Activated naive CD8-positive, alpha-beta T cell treated with anti-CD3 and anti-CD28 coated beads, Interleukin-2, amount 10 ng/mL, durations not matched to agents 7 days and 5 days (primary cell): ENCODE data around the gene ZBTB47. TPM values are rescaled to one million over a fixed set of nuclear protein-coding genes. Genes with fewer than 3 reads are reported as not detected.

ENCODE experiments used
- ATAC-seq: fragments of 150-1000 bp; cut with Tn5 transposase; one replicate; pipeline ENCODE4 v1.10.0; 2021; ENCODE audit warnings: low read depth, moderate library complexity
- POLR2A ChIA-PET: fragments of 350-600 bp; sonication (Branson Sonifier 250); formaldehyde crosslinking; loops from one replicate; lab custom pipeline; 2021; ENCODE audit warnings: antibody characterized with exemption; lab: Charles Lee
- DNase-seq: peaks from one replicate; pipeline ENCODE4 v3.0.0; 2021
- H3K27ac Mint-ChIP-seq: one replicate; pipeline ENCODE4 v1.8.0; 2022; ENCODE audit warnings: mild to moderate bottlenecking, mixed read lengths
- H3K27me3 Mint-ChIP-seq: one replicate; pipeline ENCODE4 v1.8.0; 2022; ENCODE audit warnings: mild to moderate bottlenecking, moderate library complexity, mixed read lengths
- H3K36me3 Mint-ChIP-seq: one replicate; pipeline ENCODE4 v1.8.0; 2021; ENCODE audit warnings: mild to moderate bottlenecking, mixed read lengths
- H3K4me1 Mint-ChIP-seq: one replicate; pipeline ENCODE4 v1.8.0; 2021; ENCODE audit warnings: mixed read lengths
- H3K4me3 Mint-ChIP-seq: one replicate; pipeline ENCODE4 v1.8.0; 2022; ENCODE audit warnings: mild to moderate bottlenecking, moderate library complexity, mixed read lengths
- H3K9me3 Mint-ChIP-seq: one replicate; pipeline ENCODE4 v1.8.0; 2021; ENCODE audit warnings: mixed read lengths
- total RNA-seq, 2 experiments: library from RNA; stranded (reverse); gene quantifications; one replicate each; pipeline ENCODE4 v1.2.3, GENCODE V29; 2021

Gene ZBTB47
- total RNA-seq, 2 experiments from 2014 or later = 1.1 to 1.3 TPM

DNA sequence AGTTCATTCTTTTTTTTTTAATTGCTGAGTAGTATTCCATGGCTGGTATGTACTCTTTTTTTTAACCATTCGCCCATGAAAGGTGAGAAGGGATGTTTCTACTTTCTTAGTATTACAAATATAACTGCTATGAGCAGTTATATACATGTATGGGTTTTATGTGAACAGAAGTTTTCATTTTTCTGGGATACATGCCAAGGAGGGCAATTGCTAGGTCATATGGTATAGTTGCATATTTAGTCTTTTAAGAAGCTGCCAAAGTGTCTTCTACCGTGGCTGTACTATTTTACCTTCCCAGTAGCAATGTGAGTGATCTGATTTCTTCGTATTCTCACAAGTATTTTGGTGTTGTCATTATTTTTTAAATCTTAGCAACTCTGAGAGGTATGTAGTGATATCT lies 20.6 kb downstream of the ZBTB47 start:
- Mint-ChIP-seq H3K4me1 (no peaks in the 10 kb centered on the region), H3K27me3 (peaks cover 11% of the 10 kb centered on the region), H3K27ac (no peak overlapping the region), H3K36me3 (no peaks in the 10 kb centered on the region), H3K9me3 (peaks cover 6% of the 10 kb centered on the region), H3K4me3 (no peak overlapping the region)
- DNase-seq (no peak), ATAC-seq (no peak)
- POLR2A ChIA-PET = no interaction called here

GRCh38 chr3:42675909-42676308 lies 22.4 kb downstream of the ZBTB47 start:
- Mint-ChIP-seq H3K4me3 (no peak overlapping the region), H3K9me3 (peaks cover 9% of the 10 kb centered on the region), H3K36me3 (no peaks in the 10 kb centered on the region), H3K27ac (no peak overlapping the region), H3K27me3 (peaks cover 11% of the 10 kb centered on the region), H3K4me1 (no peaks in the 10 kb centered on the region)
- DNase-seq = no peak
- POLR2A ChIA-PET = no interaction called here
- no peak for ATAC-seq

GRCh38 chr3:42678447-42678846 lies 24.9 kb downstream of the ZBTB47 start:
- Mint-ChIP-seq H3K9me3 (peaks cover 9% of the 10 kb centered on the region), H3K27me3 (peaks cover 22% of the 10 kb centered on the region), H3K4me1 (no peaks in the 10 kb centered on the region), H3K36me3 (no peaks in the 10 kb centered on the region), H3K4me3 (no peak overlapping the region), H3K27ac (no peak overlapping the region)
- DNase-seq = no peak
- no peak for ATAC-seq
- POLR2A ChIA-PET = no interaction called here

- Mint-ChIP-seq H3K4me3 (no peak overlapping the region), H3K36me3 (no peaks in the 10 kb centered on the region), H3K4me1 (no peaks in the 10 kb centered on the region), H3K27me3 (peaks cover 21% of the 10 kb centered on the region), H3K27ac (no peak overlapping the region), H3K9me3 (peaks cover 7% of the 10 kb centered on the region)
- ATAC-seq (no peak), DNase-seq (no peak)
- POLR2A ChIA-PET = no interaction called here
These were observed 26.8 kb downstream of the ZBTB47 start for GRCh38 chr3:42680271-42680670.

DNA sequence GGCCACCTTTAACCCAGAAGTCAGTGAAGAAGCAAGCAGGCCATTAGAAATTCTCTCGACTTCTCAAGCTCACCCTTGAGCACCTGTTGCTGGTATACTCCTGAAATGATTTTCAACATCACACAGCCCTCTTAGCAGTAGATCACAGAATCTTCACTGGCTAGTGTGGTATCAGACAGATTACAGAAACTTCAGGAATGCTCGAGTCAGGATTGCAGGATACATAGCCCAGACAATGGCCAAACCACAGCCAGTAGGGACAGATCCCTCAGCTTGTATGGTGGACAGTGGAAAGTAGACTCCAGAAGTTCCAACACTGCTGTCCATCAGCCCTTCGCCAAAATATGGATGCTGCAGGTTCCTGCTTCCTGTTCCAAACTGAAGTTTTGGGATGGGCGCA lies 27.3 kb downstream of the ZBTB47 start:
- Mint-ChIP-seq H3K4me3 (no peak overlapping the region), H3K27ac (no peak overlapping the region), H3K36me3 (no peaks in the 10 kb centered on the region), H3K27me3 (peaks cover 22% of the 10 kb centered on the region), H3K9me3 (peaks cover 7% of the 10 kb centered on the region), H3K4me1 (peaks cover under 1% of the 10 kb centered on the region)
- DNase-seq (no peak), ATAC-seq (no peak)
- POLR2A ChIA-PET = no interaction called here

GRCh38 chr3:42681361-42682038 lies 28.0 kb downstream of the ZBTB47 start:
- no peak overlapping the region for H3K4me3 Mint-ChIP-seq
- POLR2A ChIA-PET = no interaction called here
- no peak overlapping the region for H3K27ac Mint-ChIP-seq
- H3K27me3 Mint-ChIP-seq = peaks cover 24% of the 10 kb centered on the region
- peaks cover 7% of the 10 kb centered on the region for H3K9me3 Mint-ChIP-seq
- H3K4me1 Mint-ChIP-seq = peaks cover 2% of the 10 kb centered on the region
- no peak for ATAC-seq
- H3K36me3 Mint-ChIP-seq = no peaks in the 10 kb centered on the region
- DNase-seq = no peak

DNA sequence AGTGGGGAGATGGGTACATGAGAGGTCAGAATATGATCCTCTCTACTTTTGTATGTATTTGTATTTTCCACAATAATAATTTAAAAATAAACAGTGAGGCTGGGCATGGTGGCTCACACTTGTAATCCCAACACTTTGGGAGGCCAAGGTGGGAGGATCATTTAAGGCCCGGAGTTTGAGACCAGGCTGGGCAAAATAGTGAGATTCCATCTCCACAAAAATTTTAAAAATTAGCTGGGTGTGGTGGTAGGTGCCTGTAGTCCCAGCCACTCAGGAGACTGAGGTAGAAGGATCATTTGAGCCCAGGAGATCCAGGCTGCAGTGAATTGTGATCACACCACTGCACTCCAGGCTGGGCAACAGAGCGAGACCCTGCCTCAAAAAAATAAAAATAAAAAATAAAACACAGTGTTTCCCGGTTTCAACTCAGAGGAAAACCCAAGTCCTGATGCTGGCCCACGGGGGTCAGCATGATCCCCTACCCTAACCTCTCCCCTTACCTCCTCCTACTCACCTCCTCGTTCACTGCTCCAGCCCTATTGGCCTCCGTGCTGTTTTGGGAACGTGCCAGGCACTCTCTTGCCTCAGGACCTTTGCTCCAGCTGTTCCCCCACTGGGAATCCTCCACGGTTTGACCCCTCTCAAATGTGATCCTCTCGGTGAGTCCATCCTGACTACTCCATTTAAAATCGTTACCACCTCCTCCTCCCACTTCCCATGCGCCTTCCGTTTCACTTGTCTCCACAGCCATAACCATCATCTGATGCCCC lies 29.0 kb downstream of the ZBTB47 start:
- no peak overlapping the region for H3K27ac Mint-ChIP-seq
- DNase-seq = no peak
- no peak for ATAC-seq
- H3K9me3 Mint-ChIP-seq = peaks cover 7% of the 10 kb centered on the region
- no peaks in the 10 kb centered on the region for H3K36me3 Mint-ChIP-seq
- H3K27me3 Mint-ChIP-seq = peaks cover 26% of the 10 kb centered on the region
- H3K4me1 Mint-ChIP-seq = peaks cover 2% of the 10 kb centered on the region
- H3K4me3 Mint-ChIP-seq = no peak overlapping the region
- POLR2A ChIA-PET = no interaction called here

DNA sequence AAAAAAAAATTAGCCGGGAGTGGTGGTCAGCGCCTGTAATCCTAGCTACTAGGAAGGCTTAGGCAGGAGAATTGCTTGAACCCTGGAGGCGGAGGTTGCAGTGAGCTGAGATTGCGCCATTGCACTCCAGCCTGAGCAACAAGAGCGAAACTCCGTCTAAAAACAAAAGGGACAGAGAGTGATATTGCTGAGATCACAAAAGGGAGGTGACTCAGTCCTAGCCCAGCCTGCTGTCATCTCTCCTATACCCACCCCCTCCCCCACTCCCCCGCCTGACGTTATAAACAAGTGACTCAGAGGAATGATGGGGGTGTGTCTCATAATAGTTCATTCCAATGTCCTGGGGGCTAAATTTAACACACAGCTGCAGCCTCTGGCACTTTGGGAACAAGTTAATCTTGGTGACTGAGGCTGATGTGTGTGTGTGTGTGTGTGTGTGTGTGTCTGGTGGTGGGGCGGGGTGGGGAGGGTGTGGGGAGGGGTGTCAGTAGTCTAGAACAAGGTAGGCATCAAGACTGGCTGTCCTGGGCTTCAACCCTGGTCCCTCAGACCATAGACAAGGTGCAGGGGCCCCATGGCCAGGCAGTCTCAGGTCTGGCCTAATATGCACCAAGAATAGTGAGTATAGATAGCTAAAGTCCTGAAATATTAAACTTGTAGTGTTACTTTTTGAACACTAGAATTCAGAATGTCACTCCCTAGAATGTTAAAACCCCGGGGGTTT lies 30.5 kb downstream of the ZBTB47 start:
- POLR2A ChIA-PET = no interaction called here
- peaks cover 28% of the 10 kb centered on the region for H3K27me3 Mint-ChIP-seq
- H3K9me3 Mint-ChIP-seq = peaks cover 4% of the 10 kb centered on the region
- DNase-seq (peak; percentile 7), ATAC-seq (no peak)
- H3K4me3 Mint-ChIP-seq = no peak overlapping the region
- no peak overlapping the region for H3K27ac Mint-ChIP-seq
- H3K36me3 Mint-ChIP-seq = no peaks in the 10 kb centered on the region
- peaks cover 2% of the 10 kb centered on the region for H3K4me1 Mint-ChIP-seq

DNA sequence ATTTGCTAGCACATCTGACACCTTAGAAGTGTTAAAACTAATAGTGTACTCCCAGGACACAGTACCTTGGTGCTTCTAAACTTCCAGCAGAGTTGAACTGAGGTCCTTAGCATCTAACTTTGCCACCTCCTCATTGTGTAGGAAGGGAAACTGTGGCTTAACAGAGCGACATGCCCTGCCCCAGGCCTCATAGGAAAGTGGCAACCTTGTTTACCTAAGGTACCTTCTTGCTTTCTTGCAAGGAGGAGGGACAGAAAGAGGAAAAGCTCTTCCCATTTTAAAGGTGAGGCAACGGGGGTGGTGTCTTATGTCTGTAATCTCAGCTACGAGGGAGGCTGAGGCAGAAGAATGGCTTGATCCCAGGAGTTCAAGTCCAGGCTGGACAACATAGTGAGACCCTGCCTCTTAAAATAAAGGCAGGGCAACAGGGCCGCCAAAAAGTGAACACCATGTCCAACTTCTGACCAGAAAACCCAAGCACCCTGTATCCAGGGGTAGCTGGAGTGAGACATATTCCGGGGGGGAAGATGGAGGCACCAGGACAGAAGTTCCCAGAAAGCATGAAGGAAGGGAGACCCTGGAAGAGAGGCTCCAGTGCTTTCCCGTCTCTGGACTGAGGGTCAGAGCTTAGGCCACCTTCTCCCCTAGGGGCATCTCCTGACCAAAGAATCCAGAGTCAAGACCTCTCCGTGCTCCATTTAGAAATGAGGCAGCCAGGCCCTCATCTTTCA lies 31.3 kb downstream of the ZBTB47 start:
- POLR2A ChIA-PET = no interaction called here
- H3K27me3 Mint-ChIP-seq = peaks cover 32% of the 10 kb centered on the region
- peaks cover 3% of the 10 kb centered on the region for H3K9me3 Mint-ChIP-seq
- peaks cover 2% of the 10 kb centered on the region for H3K4me1 Mint-ChIP-seq
- no peak overlapping the region for H3K27ac Mint-ChIP-seq
- ATAC-seq (no peak), DNase-seq (peak; percentile 0)
- H3K36me3 Mint-ChIP-seq = no peaks in the 10 kb centered on the region
- no peak overlapping the region for H3K4me3 Mint-ChIP-seq

- Mint-ChIP-seq H3K27me3 (peaks cover 32% of the 10 kb centered on the region), H3K4me3 (peak within 1 kb of the TSS; percentile 68)
These were observed 31.9 kb downstream of the ZBTB47 start, which contains the start of gene KLHL40 for GRCh38 chr3:42685363-42685881. KLHL40 (plus strand) TSS chr3:42685537; CDS start chr3:42685619, 82 bp downstream.

GRCh38 chr3:42685891-42686820 lies 32.7 kb downstream of the ZBTB47 start:
- POLR2A ChIA-PET = no interaction called here
- H3K4me1 Mint-ChIP-seq = peaks cover 2% of the 10 kb centered on the region
- DNase-seq (peak; percentile 32), ATAC-seq (no peak)
- H3K36me3 Mint-ChIP-seq = no peaks in the 10 kb centered on the region
- H3K27me3 Mint-ChIP-seq = peaks cover 32% of the 10 kb centered on the region
- H3K27ac Mint-ChIP-seq = no peak overlapping the region
- H3K9me3 Mint-ChIP-seq = no peaks in the 10 kb centered on the region
- peak overlapping the region; percentile 68 for H3K4me3 Mint-ChIP-seq

More at GRCh38 chr3:42685363-42685881, 31.9 kb downstream of the ZBTB47 start, which contains the start of gene KLHL40:
- peak; percentile 18 for DNase-seq
- POLR2A ChIA-PET = no interaction called here
- no peaks in the 10 kb centered on the region for H3K36me3 Mint-ChIP-seq
- H3K4me1 Mint-ChIP-seq = peaks cover 2% of the 10 kb centered on the region
- no peaks in the 10 kb centered on the region for H3K9me3 Mint-ChIP-seq
- ATAC-seq = no peak
- H3K27ac Mint-ChIP-seq = no peak within 1 kb of the TSS
